Gastrocnemius medialis (tissue), 4 donors: ENCODE results near the gene ARHGAP33.

ENCODE experiments used
- CTCF ChIP-seq, 5 experiments: fragments of 450-650 bp in 3 of 5; fragments of 200-600 bp in 2 of 5; sonication (generic) in 2 of 5; IDR thresholded peaks in 4 of 5; conservative IDR thresholded peaks in 1 of 5; 1 replicate in 4 of 5; 2 replicates in 1 of 5; pipeline ENCODE4 v1.5.1; 2016 to 2019; ENCODE audit warnings: antibody characterized with exemption in 5 of 5, mild to moderate bottlenecking in 3 of 5, moderate library complexity in 3 of 5
- POLR2A ChIP-seq, 2 donors: fragments of 450-650 bp; IDR thresholded peaks; one replicate each; pipeline ENCODE4 v1.6.1; 2017; ENCODE audit warnings: antibody characterized with exemption in 2 of 2, mild to moderate bottlenecking in 2 of 2, moderate library complexity in 2 of 2

- TF ChIP-seq CTCF (IDR thresholded peaks at IDR 0.05 in 4 of 5, conservative IDR thresholded peaks at IDR 0.05 in 1 of 5) (no peak), POLR2A (IDR thresholded peaks at IDR 0.05) (no peak)
Measured at GRCh38 chr19:35793381-35794165, 18.2 kb downstream of the ARHGAP33 start.
